HepG2 (cell line): ENCODE measurements around the gene BLZF1. TPM values are rescaled to one million over a fixed set of nuclear protein-coding genes. Genes with fewer than 3 reads are reported as not detected.

ENCODE experiments used
- ATRX ChIP-seq: sonication (generic); formaldehyde crosslinking; IDR thresholded peaks from 2 replicates; pipeline ENCODE4 v1.4.0; 2020; ENCODE audit warnings: missing genetic modification reagents, borderline replicate concordance
- FOXK1 ChIP-seq: sonication (generic); formaldehyde crosslinking; IDR thresholded peaks from 2 replicates; pipeline ENCODE4 v1.4.0; 2020; ENCODE audit warnings: low read depth, missing genetic modification reagents, borderline replicate concordance
- HCFC1 ChIP-seq: fragments of 150-350 bp; IDR thresholded peaks from 2 replicates; pipeline ENCODE4 v1.6.1; 2014; ENCODE audit warnings: low read depth, low read length
- KAT2B ChIP-seq: fragments of 150-350 bp; IDR thresholded peaks from 2 replicates; pipeline ENCODE4 v1.6.1; 2014; ENCODE audit warnings: low read depth, low read length, borderline replicate concordance
- KLF16 ChIP-seq, 2 experiments: sonication (generic) in 1 of 2; formaldehyde crosslinking in 1 of 2; IDR thresholded peaks; 2 replicates each; pipeline versions ENCODE4 v1.6.1 to v1.8.0; 2016 to 2023; ENCODE audit warnings: missing genetic modification reagents in 2 of 2, missing compliant biosample characterization in 1 of 2
- LCORL ChIP-seq, 2 experiments: fragments of 450-650 bp in 1 of 2; sonication (generic) in 1 of 2; formaldehyde crosslinking in 1 of 2; IDR thresholded peaks; 2 replicates each; pipeline versions ENCODE4 v1.5.0 to v1.6.1; 2017 to 2020; ENCODE audit warnings: antibody characterized with exemption in 1 of 2, missing genetic modification reagents in 1 of 2
- MIXL1 ChIP-seq: IDR thresholded peaks from 2 replicates; pipeline ENCODE4 v1.6.1; 2016
- MXD4 ChIP-seq: IDR thresholded peaks from 2 replicates; pipeline ENCODE4 v1.6.1; 2016; ENCODE audit warnings: mild to moderate bottlenecking, missing biosample characterization, missing genetic modification reagents
- NCOA2 ChIP-seq: sonication (generic); formaldehyde crosslinking; IDR thresholded peaks from 2 replicates; pipeline ENCODE4 v1.8.0; 2022; ENCODE audit warnings: inconsistent platforms
- NFE2L1 ChIP-seq: sonication (generic); formaldehyde crosslinking; IDR thresholded peaks from 2 replicates; pipeline ENCODE4 v1.4.0; 2020; ENCODE audit warnings: missing genetic modification reagents, mild to moderate bottlenecking, borderline replicate concordance
- PHF21A ChIP-seq: sonication (generic); formaldehyde crosslinking; IDR thresholded peaks from 2 replicates; pipeline ENCODE4 v1.5.0; 2020; ENCODE audit warnings: mild to moderate bottlenecking, missing genetic modification reagents
- SAP130 ChIP-seq: IDR thresholded peaks from 2 replicates; pipeline ENCODE4 v1.6.1; 2016; ENCODE audit warnings: low read depth
- ZMYM4 ChIP-seq: sonication (generic); formaldehyde crosslinking; IDR thresholded peaks from 2 replicates; pipeline ENCODE4 v1.8.1; 2023; ENCODE audit warnings: mild to moderate bottlenecking, missing genetic modification reagents
- ZNF501 ChIP-seq: sonication (generic); formaldehyde crosslinking; IDR thresholded peaks from 2 replicates; pipeline ENCODE4 v1.5.1; 2020; ENCODE audit warnings: mild to moderate bottlenecking, moderate library complexity, missing genetic modification reagents
- ZNF709 ChIP-seq: sonication (generic); formaldehyde crosslinking; IDR thresholded peaks from 2 replicates; pipeline ENCODE4 v1.5.0; 2020; ENCODE audit warnings: mild to moderate bottlenecking, missing genetic modification reagents
- ZNF891 ChIP-seq: sonication (generic); formaldehyde crosslinking; IDR thresholded peaks from 2 replicates; pipeline ENCODE4 v1.5.0; 2020; ENCODE audit warnings: mild to moderate bottlenecking, missing genetic modification reagents
- polyA plus RNA-seq, 8 experiments: library from polyadenylated mRNA; depleted of rRNA in 3 of 8; stranded (reverse) in 7 of 8; unstranded in 1 of 8; fragments of >200 nt; fragmentation: Illumina TruSeq in 4 of 8; extraction: Trizol in 4 of 8; gene quantifications; 2 replicates each; pipeline versions ENCODE4 v1.2.1 to v1.2.3, GENCODE V29; 2011 to 2016; ENCODE audit warnings: low read depth in 4 of 8, missing spikeins in 1 of 8, mixed read lengths in 1 of 8; ENCODE audit not compliant: insufficient read depth in 1 of 8
- total RNA-seq, 5 experiments: library from RNA; depleted of rRNA; stranded (reverse); fragments of >200 nt; fragmentation: Illumina TruSeq; extraction: Trizol; gene quantifications; 2 replicates each; pipeline ENCODE4 v1.2.3, GENCODE V29; 2016; ENCODE audit warnings: low read depth in 1 of 5
- TF ChIP-seq, protein P1 (sequence below): sonication (generic); formaldehyde crosslinking; IDR thresholded peaks from 2 replicates; pipeline ENCODE4 v1.4.0; 2020; ENCODE audit warnings: missing genetic modification reagents
- TF ChIP-seq, protein P2 (sequence below): sonication (generic); formaldehyde crosslinking; IDR thresholded peaks from 2 replicates; pipeline ENCODE4 v1.4.0; 2020; ENCODE audit warnings: missing genetic modification reagents, borderline replicate concordance
- TF ChIP-seq, protein P3 (sequence below): IDR thresholded peaks from 2 replicates; pipeline ENCODE4 v1.6.1; 2016; ENCODE audit warnings: low read depth, control low read depth

BLZF1 gene
- total and polyA plus RNA-seq, 2 of the 13 experiments (the other 11 are each of a cell fraction or from before 2014, with no cell fraction given), result 4.5 to 13.7 TPM

DNA sequence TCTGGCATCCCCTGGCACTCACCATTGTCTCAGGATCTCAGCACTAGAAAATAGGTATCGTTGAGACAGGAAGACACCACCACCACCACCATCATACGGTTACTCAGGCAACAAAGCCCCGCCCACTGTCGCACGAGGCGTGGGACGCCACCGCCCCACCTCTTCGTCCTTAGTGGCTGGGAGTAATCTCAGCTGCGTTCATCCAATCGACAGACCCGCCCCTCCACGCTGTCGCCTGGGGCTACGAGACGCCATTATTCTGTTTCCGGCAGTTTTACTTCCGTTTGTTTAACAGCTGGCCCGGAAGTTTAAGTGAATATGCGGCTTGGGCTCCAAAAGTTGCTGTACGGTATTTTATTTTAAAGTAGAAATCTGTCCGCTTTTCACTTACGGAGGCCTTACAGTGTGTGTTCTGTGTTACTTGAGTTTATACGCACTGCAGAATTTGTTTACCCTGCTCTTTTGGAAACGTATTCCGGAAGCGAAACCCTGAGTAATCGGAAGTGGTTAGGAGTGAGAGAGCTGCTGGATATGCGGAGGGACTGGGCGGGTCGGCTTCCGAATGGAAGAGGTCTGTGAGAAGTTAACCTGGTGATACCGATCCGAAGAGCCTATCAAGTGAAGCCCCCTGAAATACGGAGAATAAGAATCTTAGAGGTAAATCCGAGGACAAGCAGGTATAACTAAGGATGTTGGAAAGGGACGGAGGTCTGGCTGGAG, at the start of gene BLZF1, which contains the start of gene NME7 (continued):
- TF ChIP-seq, protein P1, sequence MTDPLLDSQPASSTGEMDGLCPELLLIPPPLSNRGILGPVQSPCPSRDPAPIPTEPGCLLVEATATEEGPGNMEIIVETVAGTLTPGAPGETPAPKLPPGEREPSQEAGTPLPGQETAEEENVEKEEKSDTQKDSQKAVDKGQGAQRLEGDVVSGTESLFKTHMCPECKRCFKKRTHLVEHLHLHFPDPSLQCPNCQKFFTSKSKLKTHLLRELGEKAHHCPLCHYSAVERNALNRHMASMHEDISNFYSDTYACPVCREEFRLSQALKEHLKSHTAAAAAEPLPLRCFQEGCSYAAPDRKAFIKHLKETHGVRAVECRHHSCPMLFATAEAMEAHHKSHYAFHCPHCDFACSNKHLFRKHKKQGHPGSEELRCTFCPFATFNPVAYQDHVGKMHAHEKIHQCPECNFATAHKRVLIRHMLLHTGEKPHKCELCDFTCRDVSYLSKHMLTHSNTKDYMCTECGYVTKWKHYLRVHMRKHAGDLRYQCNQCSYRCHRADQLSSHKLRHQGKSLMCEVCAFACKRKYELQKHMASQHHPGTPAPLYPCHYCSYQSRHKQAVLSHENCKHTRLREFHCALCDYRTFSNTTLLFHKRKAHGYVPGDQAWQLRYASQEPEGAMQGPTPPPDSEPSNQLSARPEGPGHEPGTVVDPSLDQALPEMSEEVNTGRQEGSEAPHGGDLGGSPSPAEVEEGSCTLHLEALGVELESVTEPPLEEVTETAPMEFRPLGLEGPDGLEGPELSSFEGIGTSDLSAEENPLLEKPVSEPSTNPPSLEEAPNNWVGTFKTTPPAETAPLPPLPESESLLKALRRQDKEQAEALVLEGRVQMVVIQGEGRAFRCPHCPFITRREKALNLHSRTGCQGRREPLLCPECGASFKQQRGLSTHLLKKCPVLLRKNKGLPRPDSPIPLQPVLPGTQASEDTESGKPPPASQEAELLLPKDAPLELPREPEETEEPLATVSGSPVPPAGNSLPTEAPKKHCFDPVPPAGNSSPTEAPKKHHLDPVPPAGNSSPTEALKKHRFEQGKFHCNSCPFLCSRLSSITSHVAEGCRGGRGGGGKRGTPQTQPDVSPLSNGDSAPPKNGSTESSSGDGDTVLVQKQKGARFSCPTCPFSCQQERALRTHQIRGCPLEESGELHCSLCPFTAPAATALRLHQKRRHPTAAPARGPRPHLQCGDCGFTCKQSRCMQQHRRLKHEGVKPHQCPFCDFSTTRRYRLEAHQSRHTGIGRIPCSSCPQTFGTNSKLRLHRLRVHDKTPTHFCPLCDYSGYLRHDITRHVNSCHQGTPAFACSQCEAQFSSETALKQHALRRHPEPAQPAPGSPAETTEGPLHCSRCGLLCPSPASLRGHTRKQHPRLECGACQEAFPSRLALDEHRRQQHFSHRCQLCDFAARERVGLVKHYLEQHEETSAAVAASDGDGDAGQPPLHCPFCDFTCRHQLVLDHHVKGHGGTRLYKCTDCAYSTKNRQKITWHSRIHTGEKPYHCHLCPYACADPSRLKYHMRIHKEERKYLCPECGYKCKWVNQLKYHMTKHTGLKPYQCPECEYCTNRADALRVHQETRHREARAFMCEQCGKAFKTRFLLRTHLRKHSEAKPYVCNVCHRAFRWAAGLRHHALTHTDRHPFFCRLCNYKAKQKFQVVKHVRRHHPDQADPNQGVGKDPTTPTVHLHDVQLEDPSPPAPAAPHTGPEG (CRISPR knock-in tag), result no peak
- TF ChIP-seq ZNF891 (CRISPR knock-in tag) (no peak), ATRX (no peak), ZNF501 (peak; percentile 77), LCORL (IDR thresholded peaks at IDR 0.05) (no peak), LCORL (CRISPR knock-in tag; IDR thresholded peaks at IDR 0.05) (no peak), ZNF709 (CRISPR knock-in tag) (0 out of 2 replicates have a peak, but pooled peaks have one; percentile 46), MIXL1 (CRISPR knock-in tag) (0 out of 2 replicates have a peak, but pooled peaks have one; percentile 7), PHF21A (CRISPR knock-in tag) (peak; percentile 75; the same call in 1 of the 2 replicates), KLF16 (CRISPR knock-in tag; IDR thresholded peaks at IDR 0.05) (peak in 1 of 2 experiments; percentile 34; a peak in 1 of 4 replicates), NCOA2 (CRISPR knock-in tag) (no peak), ZMYM4 (CRISPR knock-in tag) (peak; percentile 69), MXD4 (CRISPR knock-in tag) (peak; percentile 77), NFE2L1 (CRISPR knock-in tag) (no peak), HCFC1 (peak; percentile 47; the same call in 1 of the 2 replicates), KAT2B (no peak), FOXK1 (CRISPR knock-in tag) (peak; percentile 50; the same call in 1 of the 2 replicates), SAP130 (CRISPR knock-in tag) (peak; percentile 99)
- TF ChIP-seq, protein P2, sequence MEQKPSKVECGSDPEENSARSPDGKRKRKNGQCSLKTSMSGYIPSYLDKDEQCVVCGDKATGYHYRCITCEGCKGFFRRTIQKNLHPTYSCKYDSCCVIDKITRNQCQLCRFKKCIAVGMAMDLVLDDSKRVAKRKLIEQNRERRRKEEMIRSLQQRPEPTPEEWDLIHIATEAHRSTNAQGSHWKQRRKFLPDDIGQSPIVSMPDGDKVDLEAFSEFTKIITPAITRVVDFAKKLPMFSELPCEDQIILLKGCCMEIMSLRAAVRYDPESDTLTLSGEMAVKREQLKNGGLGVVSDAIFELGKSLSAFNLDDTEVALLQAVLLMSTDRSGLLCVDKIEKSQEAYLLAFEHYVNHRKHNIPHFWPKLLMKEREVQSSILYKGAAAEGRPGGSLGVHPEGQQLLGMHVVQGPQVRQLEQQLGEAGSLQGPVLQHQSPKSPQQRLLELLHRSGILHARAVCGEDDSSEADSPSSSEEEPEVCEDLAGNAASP (CRISPR knock-in tag), result 0 out of 2 replicates have a peak, but pooled peaks have one; percentile 18
- TF ChIP-seq, protein P3, sequence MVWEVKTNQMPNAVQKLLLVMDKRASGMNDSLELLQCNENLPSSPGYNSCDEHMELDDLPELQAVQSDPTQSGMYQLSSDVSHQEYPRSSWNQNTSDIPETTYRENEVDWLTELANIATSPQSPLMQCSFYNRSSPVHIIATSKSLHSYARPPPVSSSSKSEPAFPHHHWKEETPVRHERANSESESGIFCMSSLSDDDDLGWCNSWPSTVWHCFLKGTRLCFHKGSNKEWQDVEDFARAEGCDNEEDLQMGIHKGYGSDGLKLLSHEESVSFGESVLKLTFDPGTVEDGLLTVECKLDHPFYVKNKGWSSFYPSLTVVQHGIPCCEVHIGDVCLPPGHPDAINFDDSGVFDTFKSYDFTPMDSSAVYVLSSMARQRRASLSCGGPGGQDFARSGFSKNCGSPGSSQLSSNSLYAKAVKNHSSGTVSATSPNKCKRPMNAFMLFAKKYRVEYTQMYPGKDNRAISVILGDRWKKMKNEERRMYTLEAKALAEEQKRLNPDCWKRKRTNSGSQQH (CRISPR knock-in tag), result peak; percentile 12; the same call in 1 of the 2 replicates
